IPS-15b (cell line): ENCODE results near the gene IFI27.
"Not testable (repeated sequence)": the region's sequence is repeated elsewhere in the genome, so short reads cannot be mapped to it uniquely, and the experiment has no call there.

Experiments
- H3K27me3 ChIP-seq: one replicate; pipeline ENCODE4 v1.6.1; 2013; ENCODE audit warnings: low read length; ENCODE audit not compliant: control insufficient read depth, insufficient read depth
- H3K36me3 ChIP-seq: one replicate; pipeline ENCODE4 v1.6.1; 2013; ENCODE audit warnings: low read length; ENCODE audit not compliant: control insufficient read depth, insufficient read depth
- H3K4me1 ChIP-seq: one replicate; pipeline ENCODE4 v1.6.1; 2013; ENCODE audit warnings: mild to moderate bottlenecking, low read length; ENCODE audit not compliant: control insufficient read depth, insufficient read depth
- H3K4me3 ChIP-seq: one replicate; pipeline ENCODE4 v1.5.1; 2013; ENCODE audit warnings: low read depth, low read length
- H3K9ac ChIP-seq: one replicate; pipeline ENCODE4 v1.6.1; 2013; ENCODE audit warnings: low read depth, mild to moderate bottlenecking, low read length
- H3K9me3 ChIP-seq: one replicate; pipeline ENCODE4 v1.6.1; 2013; ENCODE audit warnings: mild to moderate bottlenecking, low read length; ENCODE audit not compliant: control insufficient read depth, insufficient read depth

The IFI27 gene

DNA sequence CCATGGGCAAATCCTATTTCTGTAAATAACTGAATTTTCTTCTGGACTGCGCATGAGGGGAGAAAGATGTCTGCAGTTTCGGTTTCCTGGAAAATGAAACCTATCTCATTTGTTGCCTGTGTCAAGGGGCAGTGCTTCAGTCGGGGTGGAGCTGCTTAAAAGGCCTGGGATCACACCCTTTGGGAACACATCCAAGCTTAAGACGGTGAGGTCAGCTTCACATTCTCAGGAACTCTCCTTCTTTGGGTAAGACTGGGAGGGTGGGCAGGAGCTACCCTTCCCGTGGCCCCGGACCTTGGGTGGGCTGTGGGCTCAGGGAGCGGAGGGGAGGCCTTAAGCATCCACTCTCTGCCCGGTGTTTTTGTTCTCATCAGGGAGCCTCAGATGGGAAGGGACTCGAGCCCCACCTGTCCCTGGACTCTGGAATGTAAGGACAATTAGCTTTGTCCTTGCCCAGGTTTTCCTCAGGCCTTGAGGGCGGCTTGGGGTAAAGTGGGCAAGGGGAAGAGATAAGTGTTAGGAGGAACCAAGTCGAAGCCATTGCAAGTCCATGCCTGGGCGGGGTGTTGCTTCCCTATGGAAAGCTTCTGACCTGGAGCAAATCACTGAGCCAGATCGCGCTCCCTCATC is at the start of gene IFI27:
Gene IFI27 (plus strand): TSS at position 185 of the 630 bp plus-strand sequence.
- no peaks in the 10 kb centered on the region for H3K36me3 ChIP-seq
- no peaks in the 10 kb centered on the region for H3K9me3 ChIP-seq
- H3K4me1 ChIP-seq = no peaks in the 10 kb centered on the region
- no peak within 1 kb of the TSS for H3K9ac ChIP-seq
- no peaks in the 10 kb centered on the region for H3K27me3 ChIP-seq
- no peak within 1 kb of the TSS for H3K4me3 ChIP-seq

- H3K4me3 ChIP-seq = no peak overlapping the region
- H3K36me3 ChIP-seq = peaks cover 24% of the 10 kb centered on the region
- H3K4me1 ChIP-seq = peaks cover 12% of the 10 kb centered on the region
- H3K9ac ChIP-seq = no peak overlapping the region
- H3K9me3 ChIP-seq = no peaks in the 10 kb centered on the region
- no peaks in the 10 kb centered on the region for H3K27me3 ChIP-seq
These were observed 48.1 kb upstream of the IFI27 start for GRCh38 chr14:94062344-94062940.

DNA sequence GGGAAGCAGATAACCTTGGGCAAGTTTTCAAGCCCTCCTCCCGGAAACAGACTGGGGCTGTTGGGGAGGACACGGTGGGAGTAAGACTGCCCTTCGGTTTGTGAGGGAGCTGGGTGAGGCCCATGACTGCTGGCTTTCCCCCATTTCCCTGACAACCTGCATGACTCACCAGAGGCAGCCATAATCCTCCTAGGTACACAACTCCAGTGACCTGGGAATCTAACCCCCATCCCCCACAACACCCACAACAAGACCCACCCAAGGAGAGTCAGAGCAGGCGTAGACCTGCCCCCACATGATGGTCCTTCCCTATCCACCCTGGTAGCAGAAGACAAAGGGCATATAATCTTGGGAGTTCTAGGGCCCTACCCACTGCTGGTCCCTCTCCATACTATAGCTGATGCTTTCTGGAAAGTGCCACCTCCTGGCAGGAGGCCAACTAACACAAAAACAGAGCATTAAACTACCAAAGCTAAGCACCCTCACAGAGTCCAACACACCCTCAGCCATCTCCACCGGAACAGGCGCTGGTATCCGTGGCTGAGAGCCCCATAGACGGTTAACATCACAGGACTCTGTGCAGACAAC is 44.4 kb upstream of the IFI27 start:
- Histone ChIP-seq H3K36me3 (peaks cover 2% of the 10 kb centered on the region), H3K27me3 (no peaks in the 10 kb centered on the region), H3K9ac (no peak overlapping the region)

GRCh38 chr14:94072076-94072475 is 38.5 kb upstream of the IFI27 start:
- not testable (repeated sequence) for H3K9me3 ChIP-seq, H3K4me1 ChIP-seq, H3K4me3 ChIP-seq, H3K27me3 ChIP-seq, H3K36me3 ChIP-seq, H3K9ac ChIP-seq

More for the DNA sequence above, 44.4 kb upstream of the IFI27 start:
- Histone ChIP-seq H3K9me3 (no peaks in the 10 kb centered on the region), H3K4me1 (peaks cover 12% of the 10 kb centered on the region), H3K4me3 (no peak overlapping the region)

DNA sequence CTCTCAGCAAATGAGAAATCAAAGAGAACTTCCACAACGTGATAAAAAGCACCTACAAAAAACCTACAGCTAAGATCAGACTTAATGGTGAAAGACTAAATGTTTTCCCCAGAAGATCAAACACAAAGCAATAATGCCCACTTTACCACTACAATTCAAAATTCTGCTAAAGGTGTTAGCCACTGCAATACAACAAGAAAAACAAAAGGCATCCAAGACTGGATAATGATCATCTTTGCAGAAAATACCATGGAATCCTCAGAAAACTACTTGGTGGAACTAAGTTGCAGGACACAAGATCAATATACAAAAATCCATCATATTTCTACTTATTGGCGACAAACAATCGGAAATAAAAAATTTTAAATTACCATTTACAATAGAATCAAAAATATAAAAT is 36.0 kb upstream of the IFI27 start:
- H3K36me3 ChIP-seq = peaks cover 12% of the 10 kb centered on the region
- no peaks in the 10 kb centered on the region for H3K27me3 ChIP-seq
- H3K9me3 ChIP-seq = no peaks in the 10 kb centered on the region
- H3K4me1 ChIP-seq = peaks cover 3% of the 10 kb centered on the region
- H3K4me3 ChIP-seq = no peak overlapping the region
- H3K9ac ChIP-seq = no peak overlapping the region

DNA sequence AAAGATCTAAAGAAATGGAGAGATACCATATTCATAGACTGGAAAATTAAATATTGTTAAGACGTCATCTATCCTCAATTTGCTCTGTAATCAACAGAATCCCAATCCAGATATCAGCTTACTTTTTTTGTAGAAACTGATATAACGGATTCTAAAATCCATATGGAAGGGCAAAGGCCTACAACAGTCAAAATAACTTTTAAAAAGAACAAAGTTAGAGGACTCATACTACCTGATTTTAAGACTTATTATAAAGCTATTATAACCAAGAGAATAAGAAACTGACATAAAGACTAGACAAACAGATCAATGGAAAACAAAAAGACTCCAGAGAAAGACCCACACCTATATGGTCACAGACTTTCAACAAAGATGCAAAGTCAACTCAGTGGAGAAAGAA is 35.5 kb upstream of the IFI27 start:
- Histone ChIP-seq H3K9me3 (no peaks in the 10 kb centered on the region), H3K9ac (no peak overlapping the region), H3K27me3 (no peaks in the 10 kb centered on the region), H3K4me1 (peaks cover 8% of the 10 kb centered on the region), H3K36me3 (peaks cover 12% of the 10 kb centered on the region), H3K4me3 (no peak overlapping the region)

DNA sequence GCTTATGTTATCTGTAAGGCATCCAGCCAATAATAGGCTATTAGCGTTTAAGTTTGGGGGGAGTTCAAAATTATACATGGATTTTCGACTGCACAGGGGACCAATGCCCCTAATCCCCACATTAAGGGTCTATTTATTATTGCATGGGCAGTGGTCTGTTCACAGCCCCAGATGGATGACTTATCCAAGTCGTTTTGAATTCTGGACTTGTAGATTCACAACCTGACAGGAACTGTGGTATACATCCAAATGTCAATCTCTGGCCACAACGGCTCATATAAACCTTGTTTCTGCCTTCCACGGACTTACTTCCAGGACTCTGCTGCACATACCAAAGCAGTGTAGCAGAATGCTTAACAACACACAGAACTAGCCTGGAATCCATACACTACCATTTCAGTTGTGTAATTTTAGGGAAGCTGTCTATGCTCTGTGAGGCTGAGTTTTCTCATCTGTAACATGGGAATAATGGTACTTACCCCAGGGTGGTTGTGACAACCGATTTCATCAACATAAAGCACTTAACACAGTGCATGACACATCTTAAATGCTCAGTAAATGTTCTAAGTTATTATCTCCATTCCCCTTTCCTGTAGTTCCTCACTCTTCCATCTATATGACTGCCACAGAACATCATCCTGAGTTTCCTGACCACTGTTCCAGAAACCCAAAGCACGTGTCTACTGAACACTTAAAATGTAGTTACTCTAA is 33.3 kb upstream of the IFI27 start:
- Histone ChIP-seq H3K36me3 (peaks cover 12% of the 10 kb centered on the region), H3K9ac (no peak overlapping the region), H3K9me3 (no peaks in the 10 kb centered on the region), H3K4me3 (peak overlapping the region; percentile 1), H3K4me1 (peaks cover 10% of the 10 kb centered on the region), H3K27me3 (no peaks in the 10 kb centered on the region)

DNA sequence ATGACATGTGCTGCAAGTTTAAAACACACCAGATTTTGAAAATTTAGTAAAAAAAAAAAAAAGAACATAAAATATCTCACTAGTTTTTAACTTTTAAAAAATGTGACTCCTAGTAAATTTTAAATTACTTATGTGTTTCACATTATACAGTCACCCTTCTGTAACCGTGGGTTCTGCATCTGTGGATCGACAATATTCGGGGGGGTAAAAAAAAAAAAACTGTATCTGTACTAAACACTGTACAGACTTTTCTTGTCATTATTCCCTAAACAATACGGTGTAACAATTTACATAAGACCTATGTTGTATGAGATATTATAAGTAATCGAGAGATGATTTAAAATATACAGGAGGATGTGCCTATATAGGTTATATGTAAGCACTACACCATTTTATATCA is 32.7 kb upstream of the IFI27 start:
- Histone ChIP-seq H3K36me3 (peaks cover 12% of the 10 kb centered on the region), H3K9me3 (no peaks in the 10 kb centered on the region), H3K4me3 (no peak overlapping the region), H3K4me1 (peaks cover 10% of the 10 kb centered on the region), H3K27me3 (no peaks in the 10 kb centered on the region), H3K9ac (no peak overlapping the region)

DNA sequence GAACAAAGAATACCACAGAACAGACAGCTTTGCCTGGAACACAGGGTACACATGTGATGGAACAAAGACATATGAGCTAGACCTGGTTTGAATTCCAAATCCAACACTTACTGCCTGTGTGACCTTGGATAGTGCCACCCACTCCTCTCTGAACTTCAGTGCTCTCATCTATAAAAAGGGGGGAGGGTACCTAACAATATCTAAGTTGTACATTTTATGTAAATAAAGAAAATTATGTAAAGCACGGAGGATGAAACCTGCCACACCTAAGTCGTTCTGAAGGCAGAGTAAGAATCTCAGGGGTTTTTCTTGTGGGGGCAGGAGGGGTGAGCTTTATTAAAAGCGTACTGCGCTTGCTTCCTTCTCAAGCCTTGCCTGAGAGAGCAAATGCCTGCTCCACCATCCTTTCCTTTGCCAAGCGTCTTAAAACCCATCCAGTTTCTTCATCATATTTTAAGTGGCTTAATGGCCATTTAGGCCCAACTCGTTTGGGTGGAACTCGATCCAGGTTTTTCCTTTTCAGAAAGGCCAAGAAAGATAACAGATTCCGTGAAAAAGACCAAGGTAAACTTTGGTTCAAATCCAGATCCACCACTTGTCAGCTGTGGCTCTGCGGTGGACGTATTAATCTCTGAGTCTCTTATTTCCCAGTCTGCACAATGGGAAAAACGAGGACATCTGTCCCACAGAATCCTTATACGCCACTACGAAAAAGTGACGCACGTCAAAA is 30.5 kb upstream of the IFI27 start:
- H3K36me3 ChIP-seq = peaks cover 12% of the 10 kb centered on the region
- no peaks in the 10 kb centered on the region for H3K9me3 ChIP-seq
- peak overlapping the region; percentile 61 for H3K4me3 ChIP-seq
- peak overlapping the region; percentile 86 for H3K9ac ChIP-seq
- H3K27me3 ChIP-seq = no peaks in the 10 kb centered on the region
- peaks cover 10% of the 10 kb centered on the region for H3K4me1 ChIP-seq

DNA sequence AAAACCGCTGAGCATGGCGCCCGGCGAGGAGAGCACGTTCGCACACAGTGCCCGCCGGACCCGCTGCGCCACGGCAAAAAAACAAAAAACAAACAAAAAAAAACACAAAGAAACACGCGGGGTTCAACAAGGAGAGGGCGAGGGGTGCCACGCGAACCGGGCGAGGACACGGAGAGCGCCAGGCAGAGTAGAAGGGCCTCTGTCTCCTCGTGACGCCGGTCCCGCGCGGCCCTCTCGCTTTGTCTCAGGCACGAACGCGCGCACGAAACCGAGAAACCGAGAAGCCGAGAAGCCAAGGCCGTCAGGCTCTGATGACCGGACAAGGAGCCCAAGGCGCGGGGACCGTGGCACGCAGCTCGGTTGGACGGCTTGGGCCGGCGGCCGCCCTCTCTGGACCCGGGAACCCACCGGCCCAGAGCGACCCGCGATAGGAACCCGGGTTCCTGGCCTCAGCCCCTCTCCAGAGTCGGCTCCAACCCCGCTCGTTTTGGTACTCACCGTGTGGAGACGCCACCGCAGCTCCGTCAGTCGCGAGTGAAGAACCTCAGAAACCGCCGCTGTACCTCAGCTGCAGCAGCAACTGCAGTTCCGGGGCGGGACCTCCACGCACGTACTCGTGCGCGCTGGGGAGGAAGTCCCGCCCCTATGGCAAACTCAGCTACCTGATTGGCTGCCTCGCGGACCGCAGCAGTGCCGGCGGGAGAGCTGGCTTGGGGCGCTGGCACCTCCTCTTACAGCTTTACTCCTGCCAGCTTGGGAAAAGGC is 29.7 kb upstream of the IFI27 start, which contains the start of the genes DDX24 and IFI27L1:
Gene DDX24 (minus strand): TSS at position 582 of the 765 bp plus-strand sequence. CDS start 1,460 bp downstream, outside the sequence.
Gene IFI27L1 (plus strand): TSS at position 690 of the 765 bp plus-strand sequence. CDS start 15,628 bp downstream, outside the sequence.
- Histone ChIP-seq H3K4me3 (peak within 1 kb of the TSS; percentile 61), H3K27me3 (no peaks in the 10 kb centered on the region), H3K9ac (peak within 1 kb of the TSS; percentile 86), H3K36me3 (peaks cover 12% of the 10 kb centered on the region), H3K9me3 (no peaks in the 10 kb centered on the region), H3K4me1 (peaks cover 10% of the 10 kb centered on the region)
